Skeletal muscle cell (primary cell): ENCODE results near the gene TRAF4.
"Not testable (repeated sequence)": the region's sequence is repeated elsewhere in the genome, so short reads cannot be mapped to it uniquely, and the experiment has no call there.

Experiments
- DNase-seq: peaks from one replicate; pipeline ENCODE4 v3.0.0-alpha.2; 2010; ENCODE audit warnings: low read depth
- H3K4me3 ChIP-seq: 2 replicates; pipeline ENCODE4 v1.5.1; 2011; ENCODE audit warnings: low read depth, mild to moderate bottlenecking, control low read depth, low read length, moderate library complexity

The TRAF4 gene

DNA sequence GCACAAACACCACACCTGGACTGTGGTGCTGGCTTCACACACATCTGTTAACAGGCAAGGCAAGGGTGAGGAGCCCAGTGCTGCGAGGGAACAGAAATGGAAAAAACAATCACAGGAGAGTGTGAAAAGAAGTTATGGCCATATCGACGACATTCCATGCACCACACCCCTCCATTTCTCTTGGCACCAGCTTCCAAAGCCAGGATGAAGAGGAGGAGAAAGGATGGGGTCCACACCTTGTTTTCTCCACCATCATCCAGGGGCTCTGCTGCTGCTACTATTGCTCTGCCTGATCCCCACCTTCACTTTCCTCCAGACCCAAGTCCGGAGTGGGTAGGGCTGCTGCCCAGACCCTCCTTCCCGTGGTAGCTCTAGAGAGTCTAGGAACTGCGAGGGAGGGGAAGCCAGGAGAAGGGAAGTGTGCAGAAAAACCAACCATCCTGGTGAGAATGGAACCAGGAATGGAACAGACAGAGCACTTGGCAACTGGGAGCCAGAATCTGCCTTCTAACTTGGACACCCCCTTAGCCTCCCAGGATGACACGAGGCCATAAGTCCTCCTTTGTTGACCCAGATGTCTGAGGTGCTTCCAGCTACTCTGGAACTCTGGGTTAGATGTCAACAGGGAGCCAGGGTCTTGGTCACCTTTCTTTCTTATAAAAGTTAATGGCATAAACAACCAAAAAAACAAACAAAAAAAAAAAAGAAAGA lies 31.0 kb upstream of the TRAF4 start:
- H3K4me3 ChIP-seq: no peak overlapping the region
- no peak for DNase-seq

GRCh38 chr17:28714281-28714680 lies 29.5 kb upstream of the TRAF4 start:
- DNase-seq: no peak
- no peak overlapping the region for H3K4me3 ChIP-seq

DNA sequence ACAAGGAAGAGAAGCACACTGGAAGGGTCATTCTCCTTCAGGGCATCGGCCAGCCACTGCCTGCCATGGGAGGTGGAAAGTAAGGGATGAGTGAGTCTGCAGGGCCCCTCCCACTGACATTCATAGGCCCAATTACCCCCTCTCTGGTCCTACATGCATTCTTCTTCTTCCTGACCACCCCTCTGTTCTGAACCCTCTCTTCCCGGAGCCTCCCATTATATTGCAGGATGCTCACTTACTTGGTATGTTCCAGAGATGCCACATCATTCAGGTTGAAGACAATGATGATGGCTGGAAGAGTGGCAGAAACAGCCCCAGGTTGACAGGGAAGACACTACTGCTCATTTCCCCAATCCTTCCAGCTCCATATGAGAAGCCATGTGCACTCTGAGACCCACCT lies 28.6 kb upstream of the TRAF4 start:
- no peak overlapping the region for H3K4me3 ChIP-seq
- no peak for DNase-seq

DNA sequence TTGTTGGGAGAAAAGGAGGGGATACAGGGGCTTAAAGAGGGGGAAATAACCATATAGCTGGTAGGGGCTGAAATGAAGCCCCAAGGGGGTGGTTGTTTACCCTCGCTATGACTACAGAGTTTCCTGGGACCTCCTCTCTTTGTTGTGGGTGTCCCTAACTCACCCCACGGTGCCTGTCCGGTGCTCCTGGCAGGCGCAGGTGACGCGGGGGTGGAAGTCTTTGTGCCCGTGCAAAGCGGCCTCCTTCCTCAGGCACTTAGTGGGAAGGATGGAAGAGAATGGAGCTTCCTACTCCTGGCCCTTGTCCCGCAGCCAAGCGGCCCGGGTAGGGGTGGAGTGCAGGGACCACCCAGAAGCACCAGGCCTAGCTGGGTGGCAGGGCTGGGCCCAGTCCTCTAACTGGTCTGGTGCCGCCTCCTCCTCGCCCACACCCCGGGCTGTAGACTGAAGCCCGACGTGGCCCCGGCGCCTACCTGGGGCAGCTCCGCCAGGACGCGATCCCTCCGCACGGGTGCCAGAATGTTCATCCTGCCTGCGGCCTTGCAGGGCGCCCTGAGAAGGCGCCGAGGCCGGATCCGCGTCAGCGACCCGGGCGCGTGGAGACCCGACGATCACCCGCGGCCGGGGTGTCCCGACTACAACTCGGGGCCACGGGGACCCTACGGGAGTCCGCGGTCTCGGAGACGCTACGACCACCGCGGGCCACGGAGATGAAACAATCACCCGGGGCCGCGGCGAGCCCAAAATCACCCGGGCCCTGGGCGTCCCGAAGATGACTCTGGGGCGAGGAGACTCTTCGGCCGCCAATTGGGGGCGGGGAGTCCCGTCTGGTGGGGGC lies 26.9 kb upstream of the TRAF4 start:
- DNase-seq: no peak
- H3K4me3 ChIP-seq: peak overlapping the region; percentile 96

DNA sequence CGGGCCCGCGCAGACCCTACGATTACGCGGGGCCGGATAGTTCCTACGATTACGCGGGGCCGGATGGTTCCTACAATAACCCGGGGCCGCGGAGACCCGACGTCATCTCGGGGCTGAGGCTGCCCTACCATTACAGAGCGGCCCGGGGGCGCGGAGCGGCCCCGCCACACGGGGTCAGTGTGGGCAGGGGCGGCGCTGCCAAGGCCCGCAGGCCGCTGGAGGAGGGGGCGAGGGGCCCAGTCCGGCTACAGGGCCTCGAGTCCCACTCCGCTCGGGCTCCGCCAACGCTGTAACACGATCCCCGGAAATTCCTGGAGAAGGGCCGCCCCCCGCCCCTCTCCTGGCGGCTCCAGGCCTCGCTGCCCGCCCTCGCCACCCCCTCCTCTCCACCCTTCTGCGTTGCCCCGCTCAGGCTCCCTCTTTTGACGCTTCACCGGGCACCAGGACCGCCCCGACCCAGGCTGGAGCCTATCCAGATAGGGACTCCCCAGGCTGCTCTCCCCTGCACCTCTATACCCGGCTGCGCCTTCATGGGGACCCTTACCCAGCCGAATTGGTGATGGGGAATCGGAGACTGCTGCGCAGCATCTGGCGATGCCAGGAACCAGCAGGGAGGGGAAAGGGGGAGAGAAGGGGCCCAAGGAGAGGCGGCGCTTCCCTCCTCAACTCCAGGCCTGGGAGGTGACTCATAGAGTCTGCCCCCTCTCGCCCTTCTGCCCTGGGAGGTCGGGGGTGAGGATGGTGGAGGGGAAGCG lies 26.1 kb upstream of the TRAF4 start, which contains the start of gene RAB34:
Gene RAB34 (minus strand): TSS at position 291 of the 755 bp plus-strand sequence. CDS start 602 bp downstream, outside the sequence.
- H3K4me3 ChIP-seq: peak within 1 kb of the TSS; percentile 96
- no peak for DNase-seq

DNA sequence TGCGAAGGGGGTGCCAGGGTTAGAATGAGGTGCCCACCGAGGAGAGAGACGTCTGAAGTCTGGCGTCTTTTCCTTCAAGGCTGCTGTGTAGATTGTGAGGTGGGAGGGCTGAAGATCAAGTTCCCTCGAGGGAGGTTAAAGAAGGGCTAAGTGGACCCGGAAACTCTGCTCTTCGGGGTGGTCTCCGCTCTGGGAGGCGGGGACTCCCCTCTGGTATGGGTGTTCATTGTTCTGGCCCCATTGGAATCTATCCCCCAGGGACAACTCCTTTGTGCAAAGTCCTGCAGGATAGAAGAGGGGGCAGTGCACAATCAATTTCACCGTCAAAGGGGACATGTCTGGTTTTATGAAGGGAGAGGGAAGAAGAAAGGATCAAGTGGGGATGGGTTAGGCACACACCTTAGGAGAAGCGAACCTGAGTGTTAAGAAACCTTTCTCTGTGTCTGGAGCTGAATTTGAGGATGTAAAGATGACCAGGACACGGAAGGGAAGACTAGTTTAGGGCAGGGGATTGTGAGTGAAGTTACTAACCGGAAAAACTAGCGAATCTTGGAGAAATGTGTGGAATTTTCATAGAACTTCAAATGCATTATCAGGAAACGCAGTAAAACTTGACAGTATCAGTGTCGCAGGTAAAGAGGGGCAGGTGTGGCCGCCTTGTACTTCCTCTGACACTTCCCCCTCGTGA lies 25.3 kb upstream of the TRAF4 start:
- peak overlapping the region; percentile 96 for H3K4me3 ChIP-seq
- no peak for DNase-seq

DNA sequence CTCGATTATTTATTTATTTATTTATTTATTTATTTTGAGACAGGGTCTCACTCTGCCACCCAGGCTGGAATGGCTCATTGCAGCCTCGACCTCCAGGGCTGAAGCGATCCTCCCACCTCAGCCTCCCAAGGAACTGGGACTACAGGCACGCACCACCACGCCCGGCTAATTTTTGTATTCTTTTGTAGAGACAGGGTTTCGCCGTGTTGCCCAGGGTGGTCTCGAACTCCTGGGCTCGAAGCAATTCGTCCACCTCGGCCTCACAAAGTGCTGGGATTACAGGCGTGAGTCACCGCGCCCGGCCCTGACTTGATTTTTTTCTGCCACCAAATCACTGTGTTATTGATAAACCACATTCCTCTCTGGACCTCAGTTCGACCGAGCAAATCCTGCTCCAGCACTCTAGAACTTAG lies 24.8 kb upstream of the TRAF4 start:
- DNase-seq: no peak
- peak overlapping the region; percentile 96 for H3K4me3 ChIP-seq

DNA sequence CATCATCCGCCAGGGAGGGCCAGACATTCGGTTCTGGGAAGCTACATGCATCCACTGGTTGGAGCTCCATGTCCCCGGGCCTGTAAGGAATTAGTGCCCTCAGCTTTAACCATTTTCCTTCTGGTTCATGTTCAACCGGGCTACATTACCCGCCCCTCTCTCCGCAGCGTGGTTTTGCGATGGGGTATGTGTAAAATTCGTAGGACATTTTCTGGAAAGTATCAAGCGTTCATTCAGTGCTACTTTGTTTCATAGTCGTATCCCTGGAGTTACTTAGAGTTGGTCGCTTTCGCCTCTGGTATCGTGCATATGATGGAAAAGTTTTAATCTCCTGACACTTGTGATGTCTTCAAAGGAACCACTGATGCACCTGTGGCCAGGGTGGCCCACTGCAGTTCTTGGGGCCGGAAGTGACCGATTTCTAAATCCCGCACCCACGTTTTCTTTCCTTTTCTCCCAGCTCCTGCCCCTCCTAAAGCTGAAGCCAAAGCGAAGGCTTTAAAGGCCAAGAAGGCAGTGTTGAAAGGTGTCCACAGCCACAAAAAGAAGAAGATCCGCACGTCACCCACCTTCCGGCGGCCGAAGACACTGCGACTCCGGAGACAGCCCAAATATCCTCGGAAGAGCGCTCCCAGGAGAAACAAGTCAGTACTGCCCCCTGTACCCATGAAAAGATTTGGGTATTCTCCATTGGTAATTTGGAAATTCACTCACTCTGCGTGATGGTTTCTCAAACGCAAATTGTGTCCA lies 23.4 kb upstream of the TRAF4 start:
- DNase-seq: no peak

DNA sequence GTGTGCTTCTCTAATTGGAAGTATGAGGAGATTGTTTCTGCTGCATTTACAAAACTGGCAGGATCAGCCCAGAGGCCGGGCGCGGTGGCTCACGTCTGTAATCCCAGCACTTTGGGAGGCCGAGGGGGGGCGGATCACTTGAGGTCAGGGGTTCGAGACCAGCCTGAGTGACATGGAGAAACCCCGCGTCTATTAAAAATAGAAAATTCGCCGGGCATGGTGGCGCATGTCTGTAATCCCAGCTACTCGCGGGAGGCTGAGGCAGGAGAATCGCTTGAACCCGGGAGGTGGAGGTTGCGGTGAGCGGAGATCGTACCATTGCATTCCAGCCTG lies 22.8 kb upstream of the TRAF4 start:
- not testable (repeated sequence) for DNase-seq
- H3K4me3 ChIP-seq: peak overlapping the region; percentile 96

More for the DNA sequence above, 23.4 kb upstream of the TRAF4 start:
- H3K4me3 ChIP-seq: peak overlapping the region; percentile 96

GRCh38 chr17:28722417-28723158 lies 21.2 kb upstream of the TRAF4 start:
- DNase-seq: no peak
- peak overlapping the region; percentile 5 for H3K4me3 ChIP-seq

DNA sequence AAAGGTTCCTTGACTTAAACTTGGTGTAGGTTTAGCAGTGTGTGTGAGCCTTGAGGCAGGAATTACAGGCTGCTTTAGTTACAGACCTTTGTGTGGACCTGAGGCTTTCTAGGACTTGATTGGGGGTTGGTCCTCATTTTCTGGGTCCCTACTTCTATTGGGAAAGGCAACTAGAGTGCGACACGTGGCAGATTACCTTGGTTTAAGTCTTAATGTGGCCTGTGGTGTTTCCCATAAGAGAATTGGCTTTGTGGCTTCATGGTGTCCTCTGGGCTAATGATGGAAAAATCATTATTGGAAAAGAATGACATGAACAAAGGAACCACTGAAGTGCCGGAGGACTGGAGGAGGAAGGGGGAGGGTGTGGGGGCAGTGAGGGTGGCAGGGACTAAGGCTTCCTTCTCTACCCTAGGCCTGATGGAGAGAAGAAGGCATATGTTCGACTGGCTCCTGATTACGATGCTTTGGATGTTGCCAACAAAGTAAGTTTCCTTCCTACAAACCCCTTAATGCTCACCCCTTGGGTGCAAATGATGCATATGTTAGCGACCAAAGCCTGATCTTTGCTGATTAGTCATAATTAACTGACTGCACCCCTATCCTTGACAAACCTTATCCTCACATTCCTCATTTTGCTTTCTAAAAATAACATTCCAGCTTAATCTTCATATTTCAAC lies 20.5 kb upstream of the TRAF4 start:
- no peak for DNase-seq
- no peak overlapping the region for H3K4me3 ChIP-seq

DNA sequence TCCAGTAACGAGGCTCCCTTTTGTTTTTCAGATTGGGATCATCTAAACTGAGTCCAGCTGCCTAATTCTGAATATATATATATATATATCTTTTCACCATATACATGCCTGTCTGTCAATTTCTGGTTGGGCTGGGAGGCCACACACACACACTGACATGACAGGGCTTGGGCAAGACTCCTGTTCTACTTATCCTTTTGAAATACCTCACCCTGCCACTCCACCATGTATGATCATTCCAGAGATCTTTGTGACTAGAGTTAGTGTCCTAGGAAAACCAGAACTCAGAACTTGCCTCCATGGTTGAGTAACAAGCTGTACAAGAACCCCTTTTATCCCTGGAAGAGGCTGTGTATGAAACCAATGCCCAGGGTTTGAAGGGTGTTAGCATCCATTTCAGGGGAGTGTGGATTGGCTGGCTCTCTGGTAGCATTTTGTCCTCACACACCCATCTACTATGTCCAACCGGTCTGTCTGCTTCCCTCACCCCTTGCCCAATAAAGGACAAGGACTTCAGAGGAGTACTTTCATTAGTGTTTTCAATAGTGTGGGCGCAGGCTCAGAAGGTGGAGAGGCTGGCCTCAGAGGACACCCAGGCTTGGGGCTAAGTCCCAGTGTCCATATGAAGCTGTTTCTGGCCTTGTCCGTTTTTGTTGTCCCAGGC lies 19.8 kb upstream of the TRAF4 start:
- H3K4me3 ChIP-seq, DNase-seq: not testable (repeated sequence)

GRCh38 chr17:28724500-28725165 lies 19.2 kb upstream of the TRAF4 start:
- DNase-seq: no peak
- peak overlapping the region; percentile 67 for H3K4me3 ChIP-seq

DNA sequence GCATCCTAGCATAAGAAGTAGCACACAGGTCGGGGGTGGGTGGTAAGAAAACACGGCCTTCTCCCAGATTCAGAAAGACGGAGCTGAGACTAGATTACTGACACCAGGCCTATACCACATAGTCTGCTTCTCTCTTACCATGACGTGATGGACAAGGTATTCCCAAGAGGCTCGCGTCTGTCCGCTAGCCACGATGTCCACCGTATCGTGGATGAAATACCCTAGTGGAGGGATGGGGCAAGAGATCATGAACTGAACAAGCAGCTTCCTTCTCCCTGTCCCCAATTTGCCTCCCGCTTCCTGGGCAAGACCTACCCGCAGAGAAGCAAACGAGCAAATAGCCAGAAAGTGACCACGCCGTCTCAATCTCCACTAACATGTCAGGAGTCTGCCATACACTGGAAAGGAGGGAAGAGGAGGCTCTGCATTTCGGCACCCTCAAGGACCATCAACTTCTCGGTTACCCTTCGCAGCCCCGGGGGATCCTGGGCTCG lies 18.6 kb upstream of the TRAF4 start:
- DNase-seq: no peak
- peak overlapping the region; percentile 67 for H3K4me3 ChIP-seq

DNA sequence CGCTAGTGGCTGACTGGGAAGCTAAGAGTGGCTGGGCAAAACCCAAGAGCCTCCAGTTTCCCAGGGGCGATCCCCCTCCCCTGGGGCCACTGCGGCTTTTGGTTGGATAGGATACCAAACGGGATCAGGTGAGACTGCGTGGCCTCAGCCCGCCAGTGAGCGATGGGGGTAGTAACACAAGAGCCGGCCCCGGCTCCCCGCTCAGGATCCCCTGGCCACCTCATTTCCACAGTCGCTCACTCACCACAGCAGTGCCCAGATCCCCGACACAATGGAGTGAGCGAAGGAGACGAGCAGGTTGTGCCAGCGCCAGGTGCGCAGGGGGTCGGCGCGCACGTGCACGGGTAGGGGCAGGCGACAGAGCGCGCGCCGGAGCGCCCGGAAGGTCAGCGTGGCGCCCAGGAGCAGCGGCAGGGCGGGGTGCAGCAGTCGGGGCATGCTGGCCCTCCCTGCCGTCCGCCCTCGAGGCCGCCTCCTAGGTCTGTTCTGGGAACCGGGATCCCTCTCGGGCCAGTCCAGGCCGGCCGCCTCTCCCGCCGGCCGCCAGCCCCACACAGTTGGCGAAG lies 18.1 kb upstream of the TRAF4 start:
- no peak for DNase-seq
- H3K4me3 ChIP-seq: peak overlapping the region; percentile 67

DNA sequence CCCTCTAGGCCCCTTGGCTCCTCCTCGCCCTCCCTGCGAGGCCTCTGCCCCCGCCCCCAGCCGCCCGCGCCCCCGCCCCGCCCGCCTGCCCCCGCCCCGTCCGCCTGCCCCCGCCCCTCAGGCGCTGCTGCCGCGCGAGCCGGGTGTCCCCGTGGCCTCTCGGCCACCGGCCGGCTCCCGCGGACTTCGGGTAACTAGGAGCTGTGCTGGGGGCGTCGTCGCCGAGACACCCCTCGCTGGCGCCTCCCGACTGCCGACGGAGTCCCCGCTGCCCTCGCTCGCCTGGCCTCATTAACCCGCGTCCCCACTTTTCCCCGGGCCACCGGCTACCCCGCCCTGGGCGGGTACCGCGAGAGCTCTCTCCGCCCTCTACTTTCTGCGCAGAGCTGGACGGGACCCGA lies 17.6 kb upstream of the TRAF4 start, which contains the start of gene TLCD1:
Gene TLCD1 (minus strand): TSS at position 8 of the 401 bp plus-strand sequence. CDS start 136 bp downstream, outside the sequence.
- DNase-seq: no peak
- H3K4me3 ChIP-seq: peak within 1 kb of the TSS; percentile 67
